HG03097 (cell line): ENCODE results near the gene PRRG4.
A peak's percentile ranks its signal among the peaks of the same experiment; 100 is the strongest.
"Not testable (repeated sequence)": the region's sequence is repeated elsewhere in the genome, so short reads cannot be mapped to it uniquely, and the experiment has no call there.

ENCODE experiments used
- ATAC-seq: cut with Tn5 transposase; IDR thresholded peaks from one replicate; pipeline ENCODE4 v1.9.1; 2021; ENCODE audit not compliant: unreplicated experiment, low FRiP score

PRRG4 gene

DNA sequence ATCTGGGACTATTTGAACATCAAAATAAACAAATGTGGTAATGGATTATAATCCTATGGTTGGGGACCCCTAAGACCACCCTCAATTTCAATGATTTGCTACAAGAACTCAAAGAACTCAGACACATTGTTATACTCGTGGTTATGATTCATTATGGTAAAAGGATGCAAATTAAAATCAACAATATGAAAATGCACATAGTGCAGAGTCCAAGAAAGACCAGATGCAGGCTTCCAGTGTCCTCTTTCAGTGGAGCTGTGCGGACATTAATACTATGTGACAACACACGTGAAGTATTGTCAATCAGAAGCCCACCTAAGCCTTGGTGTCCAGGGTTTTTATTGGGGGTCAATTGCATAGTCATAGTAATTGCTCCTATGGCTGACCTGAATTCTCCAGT lies 53.7 kb downstream of the PRRG4 start:
- no peak for ATAC-seq

- no peak for ATAC-seq
Measured at GRCh38 chr11:32884023-32884422, 54.3 kb downstream of the PRRG4 start.

GRCh38 chr11:32884770-32885384 lies 55.1 kb downstream of the PRRG4 start:
- peak; percentile 50 for ATAC-seq

- ATAC-seq = no peak
Measured at GRCh38 chr11:32885556-32885955, 55.8 kb downstream of the PRRG4 start.

DNA sequence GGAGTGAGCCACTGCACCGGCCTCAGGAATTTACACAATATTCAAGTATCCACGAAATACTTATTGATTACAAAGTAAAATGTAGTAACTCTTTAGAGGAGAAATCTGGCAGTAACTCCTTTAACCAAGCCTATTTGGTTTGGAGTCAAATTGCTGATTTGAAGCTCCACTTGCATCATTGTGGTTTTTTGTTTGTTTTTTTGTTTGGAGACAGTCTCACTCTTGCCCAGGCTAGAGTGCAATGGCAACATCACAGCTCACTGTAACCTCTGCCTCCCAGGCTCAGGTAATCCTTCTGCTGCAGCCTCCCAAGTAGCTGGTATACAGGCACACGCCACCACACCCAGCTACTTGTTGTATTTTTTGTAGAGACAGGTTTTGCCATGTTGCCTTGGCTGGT lies 56.5 kb downstream of the PRRG4 start:
- ATAC-seq = no peak

GRCh38 chr11:32887707-32888383 lies 58.1 kb downstream of the PRRG4 start:
- not testable (repeated sequence) for ATAC-seq

DNA sequence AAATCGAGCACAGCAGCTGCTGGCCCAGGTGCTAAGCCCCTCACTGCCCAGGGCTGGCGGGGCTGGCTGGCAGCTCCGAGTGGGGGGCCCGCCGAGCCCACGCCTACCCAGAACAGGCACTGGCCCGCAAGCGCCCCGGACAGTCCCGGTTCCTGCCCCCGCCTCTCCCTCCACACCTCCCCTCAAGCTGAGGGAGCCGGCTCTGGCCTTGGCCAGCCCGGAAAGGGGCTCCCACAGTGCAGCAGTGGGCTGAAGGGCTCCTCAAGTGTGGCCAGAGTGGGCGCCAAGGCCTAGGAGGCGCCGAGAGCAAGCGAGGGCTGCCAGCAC lies 58.6 kb downstream of the PRRG4 start:
- ATAC-seq = not testable (repeated sequence)

GRCh38 chr11:32888805-32889204 lies 59.1 kb downstream of the PRRG4 start:
- ATAC-seq = no peak

- no peak for ATAC-seq
Measured at GRCh38 chr11:32890843-32891656, 61.3 kb downstream of the PRRG4 start.

GRCh38 chr11:32891657-32892354 lies 62.1 kb downstream of the PRRG4 start:
- no peak for ATAC-seq

DNA sequence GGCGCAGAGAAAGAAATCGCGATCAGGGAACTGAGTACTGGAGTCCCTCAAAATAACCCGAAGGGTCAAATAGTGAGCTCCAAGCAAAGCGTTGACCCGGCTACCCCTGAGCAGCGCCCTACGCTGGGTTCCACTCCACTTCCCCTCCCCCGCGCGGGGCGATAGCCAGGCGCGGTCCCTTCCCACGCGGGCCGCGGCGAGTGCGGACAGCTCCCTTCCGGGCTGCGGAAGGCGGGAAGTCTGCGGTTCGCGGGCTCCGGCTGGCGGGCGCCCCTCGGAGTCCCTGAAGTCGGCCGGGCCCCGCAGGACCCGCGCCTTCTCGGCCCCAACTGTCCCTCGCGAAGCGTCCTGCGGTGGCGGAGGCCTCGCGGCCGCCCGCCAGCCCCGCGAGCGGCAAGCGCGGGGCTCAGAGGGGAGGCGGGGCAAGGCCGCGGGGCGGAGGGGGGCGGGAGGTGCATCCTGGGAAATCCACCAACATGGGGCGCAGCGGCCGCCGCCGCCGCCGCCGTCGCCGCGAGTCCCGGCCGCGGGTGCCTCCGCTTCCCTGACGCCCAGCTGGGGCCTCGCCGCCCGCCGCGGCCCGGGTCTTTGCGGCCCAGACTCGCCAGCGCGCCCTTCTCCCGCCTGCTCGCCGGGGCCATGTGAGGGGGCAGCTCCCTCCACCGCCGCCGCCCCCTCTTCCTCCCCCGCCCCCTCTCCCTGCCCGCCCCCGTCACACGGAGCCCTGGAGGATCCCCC lies 62.8 kb downstream of the PRRG4 start, which contains the start of gene QSER1:
TSS of gene QSER1 (plus strand) at position 457 of the 738 bp plus-strand sequence. CDS start 315 bp downstream, outside the sequence.
- peak; percentile 51 for ATAC-seq

GRCh38 chr11:32893093-32893342 lies 63.3 kb downstream of the PRRG4 start:
- no peak for ATAC-seq

DNA sequence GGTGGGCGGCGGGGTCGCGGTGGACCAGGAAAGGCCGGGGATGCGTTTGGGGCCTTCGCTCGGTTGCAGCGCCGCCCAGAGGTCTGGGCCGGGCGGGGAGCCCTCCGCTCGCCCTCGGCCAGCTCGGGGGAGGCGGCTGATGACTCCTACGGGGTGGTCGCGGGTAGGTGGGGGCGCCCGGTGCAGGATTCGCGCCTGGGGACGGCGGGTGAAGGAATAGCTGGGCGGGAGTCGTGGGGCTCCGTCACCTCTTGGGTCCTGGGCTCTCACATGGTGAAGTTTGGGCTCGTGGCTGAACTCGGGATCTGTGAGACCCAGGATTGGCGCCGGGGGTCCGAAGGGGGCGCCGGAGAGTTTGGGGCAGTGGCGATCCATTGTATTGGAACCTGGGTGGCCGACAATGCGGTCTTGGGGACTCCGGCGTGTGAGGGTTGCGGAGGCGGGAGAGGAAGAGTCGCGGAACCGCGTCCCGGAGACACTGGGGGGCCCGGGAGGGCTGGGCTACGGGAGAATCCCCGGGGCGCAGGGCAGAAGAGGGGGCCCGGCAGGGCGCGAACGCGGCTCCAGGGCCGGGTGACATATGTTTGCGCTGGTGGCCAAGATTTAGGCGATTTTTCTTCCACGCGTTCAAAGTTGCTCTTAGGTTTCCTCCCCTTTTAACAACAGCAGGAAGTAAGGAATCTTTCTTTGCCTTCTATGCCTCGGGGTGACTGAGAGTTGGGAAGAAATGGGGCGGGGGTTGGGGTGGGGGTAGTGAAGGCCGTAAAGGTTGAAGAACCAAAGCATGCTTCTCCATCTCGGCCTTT lies 63.8 kb downstream of the PRRG4 start:
- ATAC-seq = peak; percentile 33

DNA sequence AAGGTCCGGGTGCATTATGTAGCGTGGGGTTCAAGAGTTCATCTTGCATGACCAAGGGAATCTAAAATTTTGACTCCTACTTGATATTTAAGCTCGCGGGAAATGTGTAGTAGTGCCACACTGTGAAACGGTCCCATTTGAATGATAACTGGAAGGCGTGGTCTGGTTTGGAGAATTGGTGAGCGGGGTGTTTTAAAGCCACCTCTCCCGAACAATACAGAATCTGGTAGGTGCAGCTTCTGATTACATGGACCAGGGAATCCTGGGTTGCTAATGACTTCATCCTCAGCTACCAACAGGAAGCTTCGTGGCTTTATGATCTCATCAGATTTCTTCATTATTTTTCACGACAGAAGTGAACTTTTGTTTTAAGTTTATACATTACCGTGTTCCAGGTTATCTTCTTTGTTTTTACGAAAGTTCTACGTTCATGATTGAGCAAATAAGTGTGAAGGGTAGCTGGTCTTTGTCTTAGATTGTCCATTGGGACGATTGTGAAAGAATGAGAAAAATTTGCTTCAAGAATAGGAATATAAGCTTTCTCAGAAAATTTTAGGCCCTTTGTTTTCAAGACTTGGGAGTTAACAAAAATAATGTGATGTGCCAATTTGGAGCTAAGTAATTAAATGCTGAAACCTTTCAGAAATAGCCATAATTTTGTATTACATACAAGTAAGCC lies 64.6 kb downstream of the PRRG4 start:
- ATAC-seq = no peak

GRCh38 chr11:32894921-32895320 lies 65.2 kb downstream of the PRRG4 start:
- ATAC-seq = no peak

GRCh38 chr11:32895471-32895870 lies 65.7 kb downstream of the PRRG4 start:
- ATAC-seq = no peak

DNA sequence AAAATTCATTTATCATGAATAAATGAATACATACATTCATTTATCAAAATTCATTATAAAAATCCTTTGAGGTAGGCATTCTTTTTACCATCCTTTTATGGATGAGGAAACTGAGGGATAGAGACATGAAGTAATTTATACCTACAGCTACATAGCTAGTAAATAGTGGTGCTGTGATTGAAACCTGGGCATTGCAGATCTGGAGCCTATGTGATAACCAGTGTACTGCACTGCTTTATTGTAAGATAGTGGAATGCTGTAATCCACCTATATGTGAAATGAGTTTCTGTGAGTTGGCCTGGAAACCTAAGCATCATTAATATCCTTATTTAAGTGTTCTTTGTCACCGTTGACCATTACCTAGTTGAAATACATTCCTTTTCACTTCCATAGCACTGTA lies 67.4 kb downstream of the PRRG4 start:
- ATAC-seq = no peak

DNA sequence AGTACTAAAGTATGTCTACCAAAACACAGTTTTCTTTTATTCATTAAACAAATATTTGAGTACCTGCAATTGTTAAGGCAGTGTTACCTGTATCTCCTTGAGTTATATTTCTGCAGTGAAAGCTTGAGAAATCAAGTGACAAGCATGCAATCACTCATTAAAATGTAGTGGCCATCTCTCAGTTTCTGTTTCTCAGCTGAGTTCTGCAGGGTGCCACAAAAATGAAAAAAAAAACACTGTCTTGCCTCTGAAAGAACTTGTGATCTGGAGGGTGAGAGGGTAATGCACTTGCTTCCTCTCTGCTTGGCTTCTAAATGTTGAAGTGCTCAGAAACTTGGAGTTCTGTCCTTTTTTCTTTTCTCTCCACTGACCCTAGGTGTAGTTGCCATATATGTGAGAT lies 69.7 kb downstream of the PRRG4 start:
- no peak for ATAC-seq

DNA sequence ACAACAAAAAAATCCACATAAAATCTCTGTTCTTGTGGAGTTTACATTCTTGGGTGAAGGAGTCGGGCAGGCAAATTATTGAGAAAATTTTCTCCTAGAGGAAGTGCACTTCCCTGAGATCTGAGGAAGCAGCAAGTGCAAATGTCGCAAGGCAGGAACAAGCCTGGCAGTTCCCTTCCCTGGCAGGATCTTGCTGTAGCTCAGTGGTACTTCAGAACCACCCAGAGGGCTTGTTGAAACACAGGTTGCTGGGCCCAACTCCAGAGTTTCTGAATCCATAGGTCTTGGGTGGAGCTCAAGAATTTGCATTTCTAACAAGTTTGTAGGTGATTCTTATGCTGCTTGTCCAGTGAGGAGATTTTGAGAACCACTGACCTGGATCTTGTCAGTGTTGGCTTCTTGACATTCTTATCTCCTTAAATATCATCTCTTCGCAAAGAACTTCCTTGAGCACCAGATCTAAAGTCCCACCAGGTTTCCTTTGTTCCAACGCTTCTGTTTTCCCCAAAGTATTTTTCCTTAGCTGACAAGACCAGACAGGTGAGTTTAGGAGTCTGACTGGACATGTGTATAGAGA lies 72.5 kb downstream of the PRRG4 start:
- ATAC-seq = no peak
